Brain microvascular endothelial cell (primary cell): ENCODE results near the gene OXA1L.
"Not testable (repeated sequence)": the region's sequence is repeated elsewhere in the genome, so short reads cannot be mapped to it uniquely, and the experiment has no call there.

Experiments used
- DNase-seq: peaks from one replicate; pipeline ENCODE4 v3.0.0-alpha.2; 2020
- H3K27ac ChIP-seq: fragments of 250-450 bp; sonication (Bioruptor Pico); 2 replicates; pipeline ENCODE4 v1.5.1; 2020; ENCODE audit warnings: mild to moderate bottlenecking, moderate library complexity
- H3K27me3 ChIP-seq: fragments of 250-450 bp; sonication (Bioruptor Pico); replicated peaks from 2 replicates; pipeline ENCODE4 v1.5.1; 2020; ENCODE audit warnings: mild to moderate bottlenecking
- H3K36me3 ChIP-seq: fragments of 250-450 bp; sonication (Bioruptor Pico); replicated peaks from 2 replicates; pipeline ENCODE4 v1.5.1; 2020; ENCODE audit warnings: mild to moderate bottlenecking
- H3K4me3 ChIP-seq: 2 replicates; pipeline ENCODE4 v1.5.1; 2011; ENCODE audit warnings: low read depth, mild to moderate bottlenecking, control low read depth, low read length, moderate library complexity
- in situ Hi-C: cut with HindIII; loops from 2 replicates; pipeline ENCODE4 v1.10.0; 2017; ENCODE audit warnings: low sequenced_read_pairs, low pct_ligation_motif_present
- TF ChIP-seq, protein P1 (sequence below): IDR thresholded peaks from 2 replicates; pipeline ENCODE4 v1.5.1; 2011; ENCODE audit warnings: low read depth, mild to moderate bottlenecking, moderate library complexity, low read length, control low read depth, inconsistent platforms; ENCODE audit errors: missing control alignments

Gene OXA1L

DNA sequence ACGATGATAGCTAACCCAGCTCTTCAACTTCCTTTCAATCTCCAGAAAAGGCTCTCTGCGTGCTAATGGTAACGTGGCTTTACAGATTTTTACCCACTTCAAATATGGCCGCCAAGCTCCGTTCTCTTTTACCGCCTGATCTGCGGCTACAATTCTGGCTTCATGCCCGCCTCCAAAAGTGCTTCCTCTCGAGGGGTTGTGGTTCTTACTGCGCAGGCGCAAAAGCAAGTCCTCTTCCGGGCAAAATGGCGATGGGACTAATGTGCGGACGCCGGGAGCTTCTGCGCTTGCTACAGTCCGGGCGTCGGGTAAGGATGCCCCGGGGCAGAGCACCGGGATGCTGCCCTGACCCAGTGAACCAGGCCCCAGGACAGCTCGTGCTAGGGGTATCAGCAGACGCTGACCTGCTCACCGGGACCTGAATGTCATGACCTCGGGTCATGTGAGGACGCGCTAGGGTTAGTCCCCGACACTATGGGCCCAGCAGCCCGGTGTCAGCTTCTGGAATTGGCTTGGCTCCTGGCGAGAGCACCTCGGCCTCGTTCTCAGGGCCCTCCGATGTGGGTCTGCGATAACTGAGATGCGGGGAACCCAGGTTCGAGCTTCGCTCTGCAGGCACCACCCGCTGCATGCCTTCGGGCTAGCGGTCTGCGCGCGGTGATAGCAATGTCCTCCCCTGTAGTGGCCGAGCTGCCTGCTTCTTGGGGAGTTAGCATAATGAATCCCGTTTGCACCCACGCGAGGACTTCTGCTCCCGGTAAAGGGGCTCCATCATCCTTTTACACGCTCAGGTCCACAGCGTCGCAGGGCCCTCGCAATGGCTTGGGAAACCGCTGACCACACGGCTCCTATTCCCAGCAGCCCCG is at the start of gene OXA1L:
Gene OXA1L, plus strand, starts transcription at position 232 of the 866 bp plus-strand sequence. Its CDS starts 14 bp downstream, at position 246.
- peak within 1 kb of the TSS; percentile 99 for H3K4me3 ChIP-seq
- TF ChIP-seq, protein P1, sequence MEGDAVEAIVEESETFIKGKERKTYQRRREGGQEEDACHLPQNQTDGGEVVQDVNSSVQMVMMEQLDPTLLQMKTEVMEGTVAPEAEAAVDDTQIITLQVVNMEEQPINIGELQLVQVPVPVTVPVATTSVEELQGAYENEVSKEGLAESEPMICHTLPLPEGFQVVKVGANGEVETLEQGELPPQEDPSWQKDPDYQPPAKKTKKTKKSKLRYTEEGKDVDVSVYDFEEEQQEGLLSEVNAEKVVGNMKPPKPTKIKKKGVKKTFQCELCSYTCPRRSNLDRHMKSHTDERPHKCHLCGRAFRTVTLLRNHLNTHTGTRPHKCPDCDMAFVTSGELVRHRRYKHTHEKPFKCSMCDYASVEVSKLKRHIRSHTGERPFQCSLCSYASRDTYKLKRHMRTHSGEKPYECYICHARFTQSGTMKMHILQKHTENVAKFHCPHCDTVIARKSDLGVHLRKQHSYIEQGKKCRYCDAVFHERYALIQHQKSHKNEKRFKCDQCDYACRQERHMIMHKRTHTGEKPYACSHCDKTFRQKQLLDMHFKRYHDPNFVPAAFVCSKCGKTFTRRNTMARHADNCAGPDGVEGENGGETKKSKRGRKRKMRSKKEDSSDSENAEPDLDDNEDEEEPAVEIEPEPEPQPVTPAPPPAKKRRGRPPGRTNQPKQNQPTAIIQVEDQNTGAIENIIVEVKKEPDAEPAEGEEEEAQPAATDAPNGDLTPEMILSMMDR = no peak
- peak; percentile 96 for DNase-seq
- peak within 1 kb of the TSS; percentile 75 for H3K27ac ChIP-seq
- H3K27me3 ChIP-seq = no peaks in the 10 kb centered on the region
- peaks cover 35% of the 10 kb centered on the region for H3K36me3 ChIP-seq
- in situ Hi-C loops = no loop called here

DNA sequence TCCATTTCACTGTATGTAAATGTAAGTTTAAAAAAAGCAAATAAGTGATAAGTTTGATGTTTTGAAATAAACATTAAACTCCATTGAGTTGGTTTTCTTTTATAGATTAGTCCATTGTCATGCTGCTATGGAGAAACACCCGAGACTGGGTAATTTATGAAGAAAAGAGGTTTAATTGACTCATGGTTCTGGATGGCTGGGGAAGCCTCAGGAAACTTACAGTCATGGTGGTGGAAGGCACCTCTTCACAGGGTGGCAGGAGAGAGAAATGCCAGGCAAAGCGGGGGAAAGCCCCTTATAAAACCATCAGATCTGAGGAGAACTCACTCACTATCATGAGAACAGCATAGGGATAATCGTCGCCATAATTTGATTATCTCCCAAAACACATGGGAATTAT is 48.4 kb upstream of the OXA1L start:
- in situ Hi-C loops = no loop called here
- no peak overlapping the region for H3K27ac ChIP-seq
- H3K36me3 ChIP-seq = no peaks in the 10 kb centered on the region
- H3K4me3 ChIP-seq = no peak overlapping the region
- DNase-seq = no peak
- TF ChIP-seq, protein P1 = no peak
- no peaks in the 10 kb centered on the region for H3K27me3 ChIP-seq

DNA sequence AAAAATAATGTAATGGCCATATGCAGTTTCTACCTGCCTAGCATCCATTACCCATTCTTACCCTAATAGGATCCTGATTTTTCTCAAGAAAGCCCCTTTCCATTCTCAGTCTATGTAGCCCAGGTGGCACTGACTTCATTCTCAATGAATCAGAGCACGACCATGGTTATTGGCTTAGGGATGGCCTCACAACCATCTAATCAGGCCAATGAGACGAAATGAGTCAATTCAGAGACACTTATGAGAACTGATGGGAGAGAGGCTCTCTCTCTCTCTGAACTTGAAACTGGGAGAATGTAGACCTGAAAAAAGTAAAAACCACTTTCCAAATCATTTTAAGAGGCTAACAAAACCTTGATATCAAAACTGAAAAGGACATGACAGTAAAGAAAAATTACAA is 45.3 kb upstream of the OXA1L start:
- TF ChIP-seq, protein P1 = no peak
- in situ Hi-C loops = no loop called here
- H3K36me3 ChIP-seq = no peaks in the 10 kb centered on the region
- no peak overlapping the region for H3K27ac ChIP-seq
- H3K4me3 ChIP-seq = no peak overlapping the region
- no peaks in the 10 kb centered on the region for H3K27me3 ChIP-seq
- DNase-seq = no peak

DNA sequence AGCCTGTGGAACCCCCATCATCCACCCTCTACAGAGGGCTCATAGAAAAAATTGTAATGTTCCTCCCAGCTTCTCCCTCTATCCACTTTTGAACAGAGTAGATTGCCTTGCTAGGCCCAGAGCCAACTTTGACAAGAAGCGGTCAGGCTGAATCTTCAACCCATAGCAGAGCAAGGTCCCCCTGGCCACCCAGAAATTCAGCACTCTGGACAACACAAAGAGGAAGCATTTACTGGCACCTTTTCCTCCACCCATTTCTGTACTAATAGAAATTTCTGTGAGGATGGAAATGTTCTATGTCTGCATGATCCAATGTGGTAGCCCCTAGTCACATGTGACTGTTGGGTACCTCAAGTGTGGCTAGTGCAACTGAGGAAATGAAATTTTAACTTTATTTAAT is 42.7 kb upstream of the OXA1L start:
- DNase-seq = no peak
- no peaks in the 10 kb centered on the region for H3K36me3 ChIP-seq
- no peak overlapping the region for H3K4me3 ChIP-seq
- in situ Hi-C loops = no loop called here
- H3K27me3 ChIP-seq = no peaks in the 10 kb centered on the region
- TF ChIP-seq, protein P1 = no peak
- no peak overlapping the region for H3K27ac ChIP-seq

DNA sequence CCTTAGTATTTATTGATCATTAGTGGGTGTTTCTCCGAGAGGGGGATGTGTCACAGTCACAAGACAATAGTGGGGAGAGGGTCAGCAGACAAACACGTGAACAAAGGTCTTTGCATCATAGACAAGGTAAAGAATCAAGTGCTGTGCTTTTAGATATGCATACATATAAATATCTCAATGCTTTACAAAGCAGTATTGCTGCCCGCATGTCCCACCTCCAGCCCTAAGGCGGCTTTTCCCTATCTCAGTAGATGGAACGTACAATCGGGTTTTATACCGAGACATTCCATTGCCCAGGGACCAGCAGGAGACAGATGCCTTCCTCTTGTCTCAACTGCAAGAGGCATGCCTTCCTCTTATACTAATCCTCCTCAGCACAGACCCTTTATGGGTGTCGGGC is 41.6 kb upstream of the OXA1L start:
- H3K36me3 ChIP-seq, H3K27ac ChIP-seq, H3K27me3 ChIP-seq, DNase-seq, in situ Hi-C loops, H3K4me3 ChIP-seq: not testable (repeated sequence)

DNA sequence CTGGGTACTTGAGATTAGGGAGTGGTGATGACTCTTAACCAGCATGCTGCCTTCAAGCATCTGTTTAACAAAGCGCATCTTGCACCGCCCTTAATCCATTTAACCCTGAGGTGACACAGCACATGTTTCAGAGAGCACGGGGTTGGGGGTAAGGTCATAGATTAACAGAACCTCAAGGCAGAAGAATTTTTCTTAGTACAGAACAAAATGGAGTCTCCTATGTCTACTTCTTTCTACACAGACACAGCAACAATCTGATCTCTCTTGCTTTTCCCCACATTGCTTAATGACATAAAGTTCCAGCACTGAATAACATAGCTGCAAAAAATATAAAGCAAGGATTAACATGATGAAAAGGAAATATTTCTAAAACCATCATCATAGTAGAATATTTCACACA is 41.1 kb upstream of the OXA1L start:
- H3K27me3 ChIP-seq, in situ Hi-C loops, H3K36me3 ChIP-seq, H3K27ac ChIP-seq, DNase-seq, H3K4me3 ChIP-seq: not testable (repeated sequence)

DNA sequence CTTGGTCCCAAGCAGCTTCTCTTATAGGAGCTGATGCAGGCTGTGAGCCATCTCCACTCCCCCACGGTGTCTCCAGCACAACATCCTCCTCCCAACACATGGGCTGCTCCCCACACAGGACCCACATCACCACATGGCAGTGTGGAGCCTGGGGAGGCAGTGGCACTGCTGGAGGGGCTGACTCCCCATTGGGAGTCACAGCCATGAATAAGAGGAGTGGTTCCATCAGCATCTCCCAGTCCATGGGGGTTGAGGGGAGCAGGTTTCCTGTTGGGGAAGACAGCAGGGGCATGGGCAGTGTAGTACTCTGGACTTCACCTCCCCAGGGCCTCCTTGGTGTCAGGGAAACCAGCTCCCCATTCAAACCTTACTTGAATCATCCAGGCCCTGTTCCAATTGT is 40.5 kb upstream of the OXA1L start:
- DNase-seq = no peak
- Histone ChIP-seq H3K4me3 (no peak overlapping the region), H3K27ac (no peak overlapping the region), H3K27me3 (no peaks in the 10 kb centered on the region), H3K36me3 (no peaks in the 10 kb centered on the region)
- in situ Hi-C loops = no loop called here
- TF ChIP-seq, protein P1 = no peak

DNA sequence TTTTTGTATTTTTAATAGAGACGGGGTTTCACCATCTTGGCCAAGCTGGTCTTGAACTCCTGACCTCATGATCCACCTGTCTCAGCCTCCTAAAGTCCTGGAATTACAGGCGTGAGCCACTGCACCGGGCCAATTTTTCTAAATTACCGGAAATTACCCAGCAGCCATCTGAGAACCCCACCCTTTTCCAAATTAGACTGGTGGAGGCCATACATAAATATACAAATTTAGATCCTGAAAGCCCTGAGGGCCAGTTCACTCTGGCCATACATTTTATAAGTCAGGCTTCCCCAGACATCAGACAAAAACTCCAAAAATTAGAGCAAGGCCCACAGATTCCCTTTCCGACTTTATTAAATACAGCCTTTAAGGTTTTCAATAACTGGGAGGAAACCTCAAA is 34.4 kb upstream of the OXA1L start:
- H3K27ac ChIP-seq, H3K36me3 ChIP-seq, in situ Hi-C loops: not testable (repeated sequence)

More for the DNA sequence above, 34.4 kb upstream of the OXA1L start:
- not testable (repeated sequence) for DNase-seq, H3K4me3 ChIP-seq, H3K27me3 ChIP-seq
